ENCODE measurements around the gene GATM. TPM values are rescaled to one million over a fixed set of nuclear protein-coding genes. Genes with fewer than 3 reads are reported as not detected.
"Not testable (repeated sequence)": the region's sequence is repeated elsewhere in the genome, so short reads cannot be mapped to it uniquely, and the experiment has no call there.

GATM gene
- total RNA-seq, 1 donor from 2014 or later = 35.6 TPM

- intact Hi-C loops (cut with DNase I) = no loop called here
- ATAC-seq (ENCODE audit: poor library complexity) (no peak), DNase-seq (no peak)
Observed at GRCh38 chr15:45392584-45392855, 14.2 kb upstream of the GATM start.

- intact Hi-C loops (cut with DNase I) = no loop called here
- peak; percentile 36 for ATAC-seq (ENCODE audit: poor library complexity)
- DNase-seq = no peak
Observed at GRCh38 chr15:45391746-45392583, 13.6 kb upstream of the GATM start.

- DNase-seq (no peak), ATAC-seq (ENCODE audit: poor library complexity) (no peak)
- intact Hi-C loops (cut with DNase I) = no loop called here
Observed at GRCh38 chr15:45389351-45389750, 11.0 kb upstream of the GATM start.

- DNase-seq (no peak), ATAC-seq (ENCODE audit: poor library complexity) (peak; percentile 72)
- intact Hi-C loops (cut with DNase I) = no loop called here
Observed at GRCh38 chr15:45387380-45388007, 9.2 kb upstream of the GATM start.

- intact Hi-C loops (cut with DNase I) = no loop called here
- DNase-seq (no peak), ATAC-seq (ENCODE audit: poor library complexity) (peak; percentile 70)
Observed at GRCh38 chr15:45386974-45387373, 8.6 kb upstream of the GATM start.

GRCh38 chr15:45386420-45386819 is 8.1 kb upstream of the GATM start:
- intact Hi-C loops (cut with DNase I) = no loop called here

GRCh38 chr15:45385590-45385989 is 7.2 kb upstream of the GATM start:
- DNase-seq (no peak), ATAC-seq (ENCODE audit: poor library complexity) (no peak)
- intact Hi-C loops (cut with DNase I) = no loop called here

More at GRCh38 chr15:45386420-45386819, 8.1 kb upstream of the GATM start:
- no peak for DNase-seq
- ATAC-seq (ENCODE audit: poor library complexity) = peak; percentile 92

GRCh38 chr15:45384700-45385099 is 6.4 kb upstream of the GATM start:
- no peak for DNase-seq

GRCh38 chr15:45378913-45379262 is 544 bp upstream of the GATM start:
- DNase-seq (no peak), ATAC-seq (ENCODE audit: poor library complexity) (no peak)
- intact Hi-C loops (cut with DNase I) = no loop called here

More at GRCh38 chr15:45384700-45385099, 6.4 kb upstream of the GATM start:
- ATAC-seq (ENCODE audit: poor library complexity) = no peak
- intact Hi-C loops (cut with DNase I) = no loop called here

GRCh38 chr15:45377609-45378148 is 665 bp downstream of the GATM start:
- ATAC-seq (ENCODE audit: poor library complexity) (peak; percentile 40), DNase-seq (peak; percentile 61)
- intact Hi-C loops (cut with DNase I) = no loop called here

GRCh38 chr15:45376967-45377608 is 1.3 kb downstream of the GATM start:
- no peak for ATAC-seq (ENCODE audit: poor library complexity)
- intact Hi-C loops (cut with DNase I) = no loop called here

GRCh38 chr15:45376300-45376928 is 1.9 kb downstream of the GATM start:
- intact Hi-C loops (cut with DNase I) = no loop called here
- ATAC-seq (ENCODE audit: poor library complexity) (no peak), DNase-seq (no peak)

More at GRCh38 chr15:45376967-45377608, 1.3 kb downstream of the GATM start:
- no peak for DNase-seq

GRCh38 chr15:45375836-45376235 is 2.5 kb downstream of the GATM start:
- intact Hi-C loops (cut with DNase I) = no loop called here
- ATAC-seq (ENCODE audit: poor library complexity) (no peak), DNase-seq (no peak)

- no peak for ATAC-seq (ENCODE audit: poor library complexity)
- DNase-seq = no peak
- intact Hi-C loops (cut with DNase I) = no loop called here
Observed at GRCh38 chr15:45373976-45374375, 4.4 kb downstream of the GATM start.

GRCh38 chr15:45372041-45372995 is 6.0 kb downstream of the GATM start:
- intact Hi-C loops (cut with DNase I) = no loop called here
- ATAC-seq (ENCODE audit: poor library complexity) (no peak), DNase-seq (no peak)

GRCh38 chr15:45371546-45371945 is 6.8 kb downstream of the GATM start:
- DNase-seq (no peak), ATAC-seq (ENCODE audit: poor library complexity) (no peak)
- intact Hi-C loops (cut with DNase I) = no loop called here

GRCh38 chr15:45370042-45370441 is 8.3 kb downstream of the GATM start:
- intact Hi-C loops (cut with DNase I) = not testable (repeated sequence)

GRCh38 chr15:45367222-45367621 is 11.1 kb downstream of the GATM start:
- intact Hi-C loops (cut with DNase I); ATAC-seq (ENCODE audit: poor library complexity): not testable (repeated sequence)

More at GRCh38 chr15:45370042-45370441, 8.3 kb downstream of the GATM start:
- not testable (repeated sequence) for DNase-seq; ATAC-seq (ENCODE audit: poor library complexity)

More at GRCh38 chr15:45367222-45367621, 11.1 kb downstream of the GATM start:
- DNase-seq = not testable (repeated sequence)
